ENCODE measurements around the gene LYRM4.

Gene LYRM4

DNA sequence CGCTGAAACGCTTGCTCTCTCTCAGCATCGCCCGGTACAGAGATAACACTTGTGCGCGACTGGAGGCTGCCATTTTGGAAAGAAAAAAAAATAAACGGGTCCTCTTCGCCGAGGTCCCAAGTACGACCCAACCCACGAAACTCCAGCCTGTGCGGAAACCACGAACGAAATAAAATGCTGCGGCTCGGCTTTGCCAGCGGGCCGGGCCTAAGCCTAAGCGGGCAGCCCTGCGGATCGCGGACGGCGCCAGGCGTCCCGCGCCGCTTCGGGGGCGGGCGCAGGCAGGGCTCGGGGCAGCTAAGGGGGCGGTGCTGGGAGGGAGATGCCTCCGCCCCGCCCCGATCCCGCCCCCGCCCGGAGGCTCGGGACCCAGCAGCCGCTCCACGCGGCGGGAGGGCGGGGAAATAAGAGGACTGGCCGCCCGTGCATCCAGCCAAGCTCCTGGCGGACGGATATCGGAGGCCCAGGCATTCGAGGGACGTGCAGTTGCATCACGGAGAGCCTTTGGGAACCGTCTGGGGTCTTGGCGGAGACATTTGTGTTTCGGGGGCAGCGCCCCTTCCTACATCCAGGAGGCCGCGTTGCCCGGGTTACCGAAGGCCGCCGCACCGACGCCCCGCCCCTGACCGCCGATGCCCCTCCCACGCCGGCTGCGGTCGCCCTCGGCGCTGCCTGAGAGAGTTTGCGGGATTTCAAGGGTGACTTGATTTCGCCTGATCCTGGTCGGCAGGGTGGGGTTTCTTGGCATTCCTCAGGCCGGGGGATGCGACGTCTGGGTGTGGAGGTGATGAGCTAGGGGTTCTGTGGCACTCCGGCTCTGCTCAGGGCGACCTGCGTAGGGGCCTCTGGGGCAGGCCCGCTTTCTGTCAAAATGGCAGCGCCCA lies at the start of gene LYRM4, which contains the start of gene FARS2:
LYRM4 (minus strand) TSS at position 290 of the 884 bp plus-strand sequence; CDS start at position 73, 217 bp downstream.
FARS2 (plus strand) TSS at position 853 of the 884 bp plus-strand sequence.
- DNase-seq = peak; percentile 86

DNA sequence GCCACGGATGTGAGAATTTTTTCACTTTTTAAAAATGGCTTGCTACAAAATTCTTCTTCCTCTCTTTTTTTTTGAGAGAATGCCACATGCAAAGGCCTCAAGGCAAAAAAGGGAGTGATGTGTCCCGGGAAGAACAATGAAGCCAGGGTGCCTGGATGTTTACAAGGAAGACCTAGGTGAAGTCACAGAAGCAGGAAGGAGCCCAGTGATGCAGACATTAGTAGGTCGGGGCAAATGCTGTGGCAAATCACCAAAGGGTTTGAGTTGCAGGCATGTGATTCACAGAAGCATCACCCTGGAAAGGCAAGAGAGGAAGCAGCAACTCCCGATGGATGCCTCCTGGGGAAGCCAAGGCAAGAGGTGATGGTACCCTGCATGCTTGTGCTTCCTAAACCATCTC lies 47.3 kb upstream of the LYRM4 start:
- DNase-seq = no peak

DNA sequence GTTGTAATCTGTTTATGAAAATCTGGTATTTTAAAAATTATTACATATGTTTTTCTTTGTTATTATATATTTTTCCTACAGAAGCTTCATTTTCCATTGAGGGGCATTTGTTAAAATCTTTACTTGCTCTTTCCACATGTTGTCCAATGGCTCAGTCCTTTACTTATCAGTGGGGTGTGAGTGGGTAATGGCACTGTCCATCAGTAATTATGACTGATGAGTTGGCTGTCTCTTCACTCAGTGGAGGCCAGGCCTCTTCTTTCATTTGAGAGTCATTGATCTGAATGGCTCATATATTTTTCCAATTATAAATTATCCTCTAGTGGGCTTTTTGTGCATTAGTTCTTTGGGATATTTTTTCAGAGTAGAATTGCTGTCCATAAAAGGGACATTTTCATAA lies 46.3 kb upstream of the LYRM4 start:
- DNase-seq = no peak

DNA sequence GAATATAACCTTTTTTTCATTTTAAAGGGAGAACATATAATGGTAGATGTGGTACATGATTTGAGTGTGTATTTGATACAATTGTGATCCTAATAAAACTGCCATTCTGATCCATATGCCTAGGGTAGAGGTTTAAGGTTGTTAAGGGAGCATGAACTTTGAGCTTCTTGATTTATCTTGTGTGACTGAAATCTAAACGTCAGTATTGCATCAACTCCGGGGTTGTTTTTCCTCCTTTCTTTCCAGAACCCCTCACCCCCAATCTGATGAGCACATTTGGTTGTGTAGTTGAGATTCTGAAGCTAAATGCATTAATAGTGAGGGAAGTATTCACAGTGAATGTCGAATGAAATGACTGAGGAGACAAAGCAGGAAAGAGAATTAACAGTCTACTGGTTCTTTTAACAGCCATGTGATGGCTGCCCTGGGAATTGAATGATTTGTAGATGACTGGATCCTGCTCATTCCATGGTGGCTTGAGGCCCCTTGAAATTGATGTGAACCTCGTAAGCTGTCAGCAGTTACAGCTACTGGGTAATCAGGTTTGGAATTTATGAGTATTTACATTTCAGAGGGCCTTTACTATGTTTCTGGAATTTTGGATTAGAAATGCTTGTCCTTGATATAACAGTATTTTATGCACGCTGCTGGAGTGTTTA lies 45.3 kb upstream of the LYRM4 start:
- DNase-seq = no peak

DNA sequence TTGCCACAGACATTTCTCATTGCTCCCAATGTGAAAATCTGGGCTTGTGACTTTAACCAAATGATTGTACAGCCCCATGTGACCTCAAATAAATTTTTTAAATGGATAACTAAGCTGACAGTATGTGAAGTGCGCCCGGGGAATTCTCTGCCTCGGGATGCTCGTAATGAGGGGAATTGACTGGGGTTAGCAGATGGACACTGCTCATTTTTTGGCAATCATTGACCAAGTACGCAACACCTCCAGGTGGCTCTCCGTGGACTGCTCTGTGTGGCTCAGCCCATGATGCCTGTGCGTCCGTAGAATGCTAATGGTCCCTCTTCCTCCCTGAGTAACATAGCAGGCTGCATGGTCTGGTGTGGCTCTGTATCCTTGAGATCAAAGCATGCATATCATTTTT lies 42.9 kb upstream of the LYRM4 start:
- no peak for DNase-seq

DNA sequence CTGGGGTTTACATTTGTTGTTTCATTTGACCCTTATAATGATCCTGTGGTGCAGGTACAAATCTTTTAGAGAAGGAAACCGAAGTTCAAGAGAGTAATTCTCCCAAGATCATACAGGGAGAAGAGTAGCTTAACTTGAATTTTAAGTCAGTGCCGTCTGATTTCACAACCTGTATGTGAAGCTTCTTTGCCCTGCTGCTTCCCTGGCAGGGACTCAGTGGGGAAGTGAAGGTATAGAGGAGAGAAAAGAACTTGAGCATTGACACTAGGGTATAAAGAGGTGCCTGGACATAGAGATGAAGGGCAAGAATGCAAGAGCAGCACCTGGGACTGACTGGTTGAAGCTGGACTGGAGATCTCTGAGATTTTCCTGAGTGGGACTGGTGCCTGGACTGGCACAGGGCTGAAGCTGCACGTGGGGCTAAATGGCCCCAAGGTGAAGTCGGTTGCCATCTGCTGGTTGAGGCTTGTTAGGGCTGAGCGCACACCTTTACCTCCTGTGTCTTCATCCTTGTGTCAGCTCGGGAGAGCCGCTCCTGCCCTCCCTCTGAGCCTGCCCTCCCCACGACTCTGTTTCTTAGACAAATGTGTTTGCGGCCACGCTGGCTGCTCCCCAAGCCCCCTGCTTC lies 42.4 kb upstream of the LYRM4 start:
- peak; percentile 53 for DNase-seq

DNA sequence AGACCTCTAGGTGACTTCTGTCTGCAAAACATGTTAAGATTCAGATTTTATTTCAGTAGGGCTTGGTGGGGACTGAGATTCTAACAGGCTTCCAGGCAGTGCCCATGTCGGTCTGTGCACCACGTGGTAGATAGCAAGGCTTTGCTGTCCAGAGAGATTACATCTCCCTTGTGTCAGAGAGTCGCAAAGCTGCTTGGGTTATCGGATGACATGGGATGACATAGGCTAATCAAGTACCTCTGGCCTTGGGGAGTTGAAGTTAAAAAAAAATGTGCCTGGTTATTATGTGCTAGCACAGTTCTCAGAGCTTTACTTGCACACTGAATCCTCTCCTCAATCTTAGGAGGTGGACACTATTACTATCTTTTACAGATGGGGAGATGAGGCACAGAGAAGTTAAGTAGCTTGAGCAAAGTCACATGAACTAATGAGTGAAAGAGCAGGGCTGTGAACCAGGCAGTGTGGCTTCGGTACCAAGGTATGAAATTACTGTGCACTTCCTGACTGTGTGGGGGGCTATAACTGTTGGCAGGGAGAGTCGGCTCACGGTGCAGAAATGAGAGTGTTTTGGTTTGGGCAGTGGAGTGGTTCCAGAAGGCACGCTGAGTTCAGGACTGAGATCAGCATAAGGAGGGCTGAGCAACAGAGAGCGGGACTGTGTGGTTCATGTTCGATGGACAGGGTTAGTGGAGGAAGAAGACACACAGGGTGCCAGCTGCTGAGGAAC lies 41.6 kb upstream of the LYRM4 start:
- no peak for DNase-seq

DNA sequence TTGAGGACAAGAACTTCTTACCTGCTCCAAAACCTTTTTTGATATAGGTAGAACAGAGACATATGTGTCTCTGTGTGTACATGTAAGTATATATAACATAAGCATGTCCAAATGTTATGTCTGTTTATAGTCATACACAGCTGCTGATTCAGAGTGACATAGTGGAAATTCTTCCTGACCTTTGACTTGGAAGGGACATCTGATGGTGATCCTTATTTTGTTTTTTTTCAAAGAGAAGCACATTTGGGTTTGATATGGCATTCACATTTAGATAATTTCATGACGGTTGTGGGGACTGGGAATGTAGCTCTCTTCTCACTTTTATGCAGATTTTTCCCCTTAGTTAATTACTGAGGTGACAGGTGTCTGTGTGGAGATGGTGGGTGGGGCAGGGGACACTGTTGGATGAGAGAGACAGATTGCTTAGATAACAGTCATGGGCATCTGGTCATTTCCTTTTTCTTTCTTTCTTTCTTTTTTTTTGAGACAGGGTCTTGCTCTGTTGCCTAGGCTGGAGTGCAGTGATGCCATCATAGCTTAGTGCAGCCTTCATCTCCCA lies 39.5 kb upstream of the LYRM4 start:
- no peak for DNase-seq

DNA sequence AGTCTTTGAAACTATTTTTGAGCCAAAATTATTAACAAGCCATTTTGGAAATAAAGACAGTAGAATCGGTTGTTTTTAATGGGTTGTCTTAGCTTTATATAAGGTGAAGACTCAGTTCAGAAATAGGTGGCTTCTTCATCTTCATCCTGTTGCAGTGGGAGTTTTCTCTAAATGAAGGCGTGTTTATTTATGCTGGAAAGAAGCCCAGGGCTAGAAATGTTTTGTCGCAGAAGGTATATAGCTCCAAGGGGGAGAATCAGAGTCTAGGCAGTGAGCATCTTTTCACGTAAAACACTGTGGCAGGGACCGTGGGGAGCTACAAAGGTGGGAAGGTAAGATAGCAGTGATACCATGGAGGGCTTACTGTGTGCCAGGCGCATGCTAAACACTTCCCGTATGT lies 34.9 kb upstream of the LYRM4 start:
- DNase-seq = no peak

DNA sequence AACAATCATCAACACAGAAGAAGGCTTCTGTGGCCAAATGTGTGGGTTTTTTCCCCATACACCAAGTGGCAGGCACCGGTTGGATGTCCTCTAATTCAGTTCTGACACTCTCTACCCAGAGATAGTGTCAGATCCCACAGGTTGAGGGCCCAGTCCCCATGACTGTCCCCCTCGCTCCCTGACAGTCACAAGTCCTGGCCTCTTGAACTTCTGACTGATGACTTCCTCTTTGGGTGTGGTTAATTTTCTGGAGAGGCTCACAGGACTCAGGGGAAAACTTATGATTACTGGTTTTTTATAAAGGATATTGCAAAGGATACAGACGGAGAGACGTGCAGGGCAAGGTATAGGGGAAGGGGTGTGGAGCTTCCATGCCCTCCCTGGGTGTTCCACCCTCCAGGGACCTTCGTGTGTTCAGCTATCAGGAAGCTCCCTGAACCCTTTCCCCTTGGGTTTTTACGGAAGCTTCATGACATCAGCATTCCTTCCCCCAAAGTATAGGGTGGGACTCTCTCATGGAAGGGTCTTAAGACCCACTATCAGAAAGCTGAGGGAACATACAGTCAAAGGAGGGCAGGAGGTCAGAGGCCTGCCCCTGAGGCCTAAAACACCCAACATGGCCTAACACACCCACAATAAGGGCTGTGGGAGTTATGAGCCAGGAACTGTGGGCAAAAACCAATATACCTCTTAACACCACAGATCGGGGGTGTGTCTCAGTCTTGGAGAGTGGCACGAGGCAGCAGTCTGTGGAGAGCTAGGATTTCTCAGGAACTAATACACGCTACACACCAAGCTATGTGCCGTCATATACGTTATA lies 33.9 kb upstream of the LYRM4 start:
- DNase-seq = no peak

DNA sequence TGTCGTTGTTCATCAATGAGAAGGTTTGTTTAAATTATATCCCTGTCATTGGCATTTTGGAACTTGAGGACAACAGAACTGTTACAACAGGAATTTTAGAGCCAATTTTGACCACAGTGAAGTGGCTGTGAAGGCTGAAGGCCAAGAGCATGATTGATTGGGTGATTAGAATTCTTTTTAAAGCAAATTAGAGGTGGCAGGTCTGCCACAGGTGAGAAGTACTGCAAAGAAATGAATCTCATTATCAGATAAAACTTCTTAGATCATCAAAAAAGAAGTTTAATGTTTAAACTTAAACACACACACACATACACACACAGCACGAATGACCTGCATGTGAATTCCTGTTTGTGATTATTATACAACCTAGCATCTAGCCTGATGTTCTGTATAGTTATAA lies 32.9 kb upstream of the LYRM4 start:
- no peak for DNase-seq

DNA sequence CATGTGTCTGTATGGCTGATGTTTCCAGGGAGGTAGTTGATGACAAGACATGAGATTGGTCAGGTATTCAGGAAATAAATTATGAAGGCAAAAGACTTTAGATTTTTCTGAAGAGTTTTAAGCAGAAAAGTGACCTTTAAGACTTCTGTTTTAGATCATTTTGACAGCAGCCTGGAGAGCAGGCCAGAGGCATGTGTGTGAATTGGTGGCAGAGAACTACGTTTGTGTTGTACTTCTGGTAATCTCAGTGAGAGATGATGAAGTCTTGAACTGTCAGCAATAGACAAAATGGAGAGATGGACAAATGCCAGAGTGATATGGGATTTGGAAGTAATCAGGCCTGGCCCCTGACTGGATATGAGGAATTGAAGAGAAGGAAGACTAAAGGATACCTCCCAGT lies 31.4 kb upstream of the LYRM4 start:
- DNase-seq = no peak

DNA sequence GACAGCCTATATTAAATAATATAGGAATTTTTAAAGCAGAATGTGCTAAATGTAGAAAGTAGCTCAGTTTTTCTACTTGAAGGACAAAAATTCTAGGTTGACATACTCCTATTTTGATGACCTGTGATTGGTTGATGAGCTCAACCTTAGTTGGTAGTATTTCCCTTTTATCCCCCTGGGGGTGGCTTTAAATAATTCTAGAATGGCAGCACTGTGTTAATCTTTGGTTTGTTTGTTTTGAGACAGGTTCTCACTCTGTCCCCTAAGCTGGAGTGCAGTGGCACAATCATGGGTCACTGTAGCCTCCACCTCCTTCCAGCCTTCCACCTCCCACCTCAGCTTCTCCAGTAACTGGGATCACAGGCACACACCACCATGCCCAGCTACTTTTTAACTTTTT lies 29.8 kb upstream of the LYRM4 start:
- no peak for DNase-seq

DNA sequence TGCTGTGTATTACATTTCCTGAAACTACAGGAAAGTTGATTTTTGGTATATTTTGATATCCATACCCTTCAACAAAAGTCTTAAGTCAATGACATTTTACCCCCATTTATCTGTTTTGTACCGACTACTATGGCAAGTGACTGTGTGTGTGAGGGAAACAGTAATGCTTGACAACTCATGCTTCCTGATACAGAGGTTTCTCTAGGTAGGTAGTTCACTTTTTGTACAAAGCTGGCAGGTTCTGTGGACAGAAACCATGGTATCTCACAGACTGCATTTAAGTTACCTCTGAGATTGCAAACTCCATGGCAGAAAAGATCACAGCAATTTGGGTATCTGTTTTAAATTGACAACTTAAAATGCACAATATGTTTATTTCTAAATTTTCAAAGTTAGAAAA lies 29.3 kb upstream of the LYRM4 start:
- no peak for DNase-seq

DNA sequence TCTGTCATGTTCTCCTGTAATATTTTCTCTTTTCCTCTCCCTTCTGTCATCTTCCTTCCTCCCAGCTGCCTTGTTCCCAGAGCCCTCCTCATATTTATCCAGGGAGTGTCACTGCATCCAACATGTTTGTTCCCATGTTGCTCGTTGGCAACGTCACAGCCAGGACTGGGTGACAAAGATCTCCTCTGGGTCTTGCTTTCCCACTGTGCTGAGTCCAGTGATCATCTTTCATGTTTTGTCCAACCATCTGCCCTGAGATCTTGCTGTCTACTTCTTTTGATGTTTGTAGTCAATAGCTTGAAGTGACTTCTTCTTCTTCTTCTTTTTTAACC lies 27.2 kb upstream of the LYRM4 start:
- no peak for DNase-seq

DNA sequence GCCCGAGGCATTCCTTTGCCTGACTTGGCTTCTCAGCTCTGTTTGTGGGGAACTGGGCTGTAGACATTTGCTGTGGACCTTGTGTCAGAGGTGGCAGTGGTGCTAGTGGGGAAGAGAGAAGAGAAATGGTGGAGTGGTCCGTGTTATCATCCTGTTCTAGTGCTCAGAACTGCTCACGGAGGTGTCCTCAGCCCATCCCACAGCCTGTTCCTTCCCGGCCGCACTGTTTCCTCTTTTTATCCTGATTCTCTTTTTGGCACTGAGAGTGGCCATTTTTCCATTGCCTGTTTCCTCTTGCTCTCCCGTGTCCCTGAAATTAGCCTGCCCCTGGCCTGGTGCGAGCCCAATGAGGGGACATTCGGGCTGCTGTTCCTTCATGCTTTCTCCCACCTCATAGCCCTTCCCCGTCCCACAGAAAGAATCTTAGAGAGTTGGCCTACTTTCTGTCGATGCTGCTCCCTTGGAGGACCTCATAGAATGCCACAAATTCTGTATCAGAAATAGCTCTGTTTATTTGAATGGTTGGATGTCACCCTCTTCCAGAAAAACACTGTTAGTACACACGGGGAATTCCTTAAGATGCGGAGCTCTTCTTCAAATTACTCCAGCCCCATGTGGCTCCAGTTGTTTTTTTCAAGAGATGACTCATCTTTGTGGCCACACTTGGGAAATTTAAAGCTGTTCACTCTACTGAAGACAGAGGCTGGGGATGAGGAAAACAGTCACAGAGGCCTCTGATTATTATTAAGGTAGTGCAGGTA lies 26.6 kb upstream of the LYRM4 start:
- no peak for DNase-seq

DNA sequence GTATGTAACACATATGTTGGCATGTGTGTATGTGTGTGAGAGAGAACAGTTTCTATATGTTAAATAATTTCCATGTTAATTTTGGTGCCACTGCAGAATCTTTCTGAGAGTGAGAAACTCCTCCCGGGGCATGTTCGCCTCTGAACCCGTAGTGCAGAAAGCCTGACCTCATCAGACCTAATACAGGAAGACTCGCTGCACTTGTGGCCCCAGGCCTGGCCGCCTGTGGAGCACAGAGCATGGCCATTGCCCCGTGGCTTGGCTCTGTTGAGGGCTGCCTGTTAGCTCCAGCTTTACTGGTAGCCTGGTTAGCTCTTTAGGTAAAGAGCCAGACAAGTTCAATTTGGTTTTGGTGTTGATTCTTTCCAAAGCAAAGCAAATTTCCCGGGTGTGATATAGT lies 26.0 kb upstream of the LYRM4 start:
- DNase-seq = no peak

DNA sequence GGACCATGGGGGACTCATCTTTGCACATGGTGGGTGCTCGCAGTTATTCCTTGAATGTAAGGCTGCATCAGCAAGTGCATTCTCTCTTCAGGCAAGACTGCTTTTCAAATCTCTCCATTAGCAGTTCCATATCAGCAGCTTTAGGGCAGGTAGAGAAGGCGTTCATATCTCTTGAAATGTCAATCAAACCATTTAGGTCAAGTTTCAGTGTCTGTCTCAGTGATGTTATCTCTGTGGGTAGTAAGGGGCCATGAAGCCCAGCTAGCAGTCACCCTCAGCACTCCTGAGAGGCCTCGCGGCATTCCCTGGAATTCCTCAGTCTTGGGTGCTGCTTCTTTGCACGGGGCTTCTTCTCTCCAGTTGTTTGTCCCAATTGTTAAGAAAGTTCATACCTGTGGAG lies 24.8 kb upstream of the LYRM4 start:
- DNase-seq = no peak

DNA sequence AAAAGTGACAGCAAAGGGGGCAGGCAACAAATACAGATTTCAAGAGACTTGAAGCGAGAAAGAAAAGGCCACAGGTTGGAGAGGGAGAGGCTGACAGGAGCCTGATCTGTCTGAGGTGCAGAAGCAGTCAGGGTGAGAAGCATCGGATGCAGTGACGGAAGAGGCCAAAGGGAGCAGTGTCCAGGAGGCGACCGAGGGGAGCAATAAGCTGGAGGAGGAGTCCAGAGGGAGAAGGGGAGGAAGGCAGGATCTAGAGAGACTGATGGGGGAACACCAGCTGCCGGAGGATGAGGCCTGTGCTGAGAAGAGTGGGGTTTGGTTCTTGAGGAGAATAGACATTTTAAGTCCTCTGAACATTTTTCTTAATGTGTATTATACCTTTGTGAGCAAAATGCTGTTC lies 24.3 kb upstream of the LYRM4 start:
- no peak for DNase-seq

DNA sequence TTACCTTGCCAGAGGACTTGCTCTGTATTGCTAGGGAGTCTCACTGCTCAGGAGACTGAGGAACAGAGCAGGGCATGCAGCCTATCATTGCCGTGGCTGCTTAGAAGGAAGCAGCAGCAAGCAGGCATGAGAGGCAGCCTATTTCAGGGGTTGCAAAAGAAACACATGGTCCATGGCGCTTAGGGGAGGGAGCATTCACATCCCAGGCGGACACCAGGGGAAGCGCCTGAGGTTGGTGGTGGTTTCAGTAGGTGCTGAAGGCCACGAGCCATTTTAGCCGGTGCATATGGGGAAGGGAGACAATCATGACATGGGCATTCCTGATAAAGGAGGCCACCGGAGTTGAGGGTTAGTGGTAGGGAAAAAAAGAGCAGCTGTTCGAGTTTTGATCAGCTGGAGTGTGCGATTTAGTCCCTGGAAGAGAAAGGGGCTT lies 21.5 kb upstream of the LYRM4 start:
- DNase-seq = no peak

DNA sequence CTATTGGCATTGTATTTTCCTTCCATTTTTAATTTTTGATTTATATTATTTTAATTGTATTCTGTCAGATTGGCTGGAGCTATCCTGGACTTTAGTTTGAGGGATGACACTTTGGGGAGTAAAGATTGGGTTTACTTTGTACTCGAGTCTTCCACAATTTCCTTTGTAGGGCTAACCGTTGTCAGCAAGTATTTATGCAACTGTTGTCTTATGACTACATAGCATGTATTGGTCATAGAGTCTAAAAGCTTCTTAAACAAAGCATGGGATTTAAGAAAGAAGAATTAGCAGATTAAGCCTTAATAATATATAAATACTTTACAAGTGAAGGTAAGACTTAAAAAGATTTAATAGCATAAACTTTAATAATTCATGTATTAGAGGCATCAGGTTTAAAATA lies 20.2 kb upstream of the LYRM4 start:
- no peak for DNase-seq
